Karpas-422 (cell line): ENCODE measurements around the gene ELMO2. TPM values are rescaled to one million over a fixed set of nuclear protein-coding genes. Genes with fewer than 3 reads are reported as not detected.

Source experiments
- DNase-seq: peaks from one replicate; pipeline ENCODE4 v3.0.0-alpha.2; 2015
- H2AFZ ChIP-seq: fragments of 200-600 bp; sonication (generic); 2 replicates; pipeline ENCODE4 v1.6.1; 2014; ENCODE audit warnings: antibody characterized with exemption, low read length, mixed read lengths
- H3K27ac ChIP-seq: fragments of 200-600 bp; sonication (generic); 2 replicates; pipeline ENCODE4 v1.5.1; 2014; ENCODE audit warnings: mild to moderate bottlenecking, low read length, moderate library complexity
- H3K27me3 ChIP-seq: fragments of 200-600 bp; sonication (generic); 2 replicates; pipeline ENCODE4 v1.6.1; 2014; ENCODE audit warnings: low read length, mixed read lengths
- H3K36me3 ChIP-seq: fragments of 200-600 bp; sonication (generic); 2 replicates; pipeline ENCODE4 v1.6.1; 2014; ENCODE audit warnings: low read length, mixed read lengths; ENCODE audit not compliant: insufficient read depth
- H3K4me1 ChIP-seq: fragments of 200-600 bp; sonication (generic); 2 replicates; pipeline ENCODE4 v1.6.1; 2014; ENCODE audit warnings: mild to moderate bottlenecking, low read length, mixed read lengths
- H3K4me2 ChIP-seq: fragments of 200-600 bp; sonication (generic); 2 replicates; pipeline ENCODE4 v1.6.1; 2014; ENCODE audit warnings: low read length, low read depth, mild to moderate bottlenecking; ENCODE audit not compliant: poor library complexity, severe bottlenecking
- H3K4me3 ChIP-seq: fragments of 200-600 bp; sonication (generic); 2 replicates; pipeline ENCODE4 v1.5.1; 2014; ENCODE audit warnings: mild to moderate bottlenecking, antibody characterized with exemption, low read length, mixed read lengths
- H3K79me2 ChIP-seq: fragments of 200-600 bp; sonication (generic); 2 replicates; pipeline ENCODE4 v1.6.1; 2014; ENCODE audit warnings: mild to moderate bottlenecking, low read length, mixed read lengths
- H3K9ac ChIP-seq: fragments of 200-600 bp; sonication (generic); 2 replicates; pipeline ENCODE4 v1.6.0; 2014; ENCODE audit warnings: low read length
- H3K9me2 ChIP-seq: fragments of 200-600 bp; sonication (generic), shearing (Covaris generic); replicated peaks from 2 replicates; pipeline ENCODE4 v1.6.0; 2014; ENCODE audit warnings: mild to moderate bottlenecking, low read length, moderate library complexity; ENCODE audit not compliant: insufficient read depth
- H3K9me3 ChIP-seq: fragments of 300-700, 200-600 bp; sonication (generic); 2 replicates; pipeline ENCODE4 v1.6.1; 2014; ENCODE audit warnings: low read length, mixed read lengths
- H4K20me1 ChIP-seq: fragments of 200-600 bp; sonication (generic); 2 replicates; pipeline ENCODE4 v1.6.1; 2014; ENCODE audit warnings: mild to moderate bottlenecking, antibody characterized with exemption, low read length, low read depth; ENCODE audit not compliant: insufficient read depth
- total RNA-seq: library from RNA; depleted of rRNA; stranded (reverse); fragments of >200 nt; shearing (Covaris generic); gene quantifications from 2 replicates; pipeline ENCODE4 v1.2.3, GENCODE V29; 2014; ENCODE audit warnings: low replicate concordance

ELMO2 gene
- total RNA-seq, 1 experiment from 2014 or later = 91.4 TPM

GRCh38 chr20:46374383-46374782, 32.0 kb downstream of the ELMO2 start:
- Histone ChIP-seq H4K20me1 (no peaks in the 10 kb centered on the region), H3K9me2 (no peaks in the 10 kb centered on the region), H3K9me3 (no peaks in the 10 kb centered on the region), H3K27me3 (no peaks in the 10 kb centered on the region), H3K4me3 (no peak overlapping the region), H3K4me2 (no peak overlapping the region), H3K36me3 (peaks cover 81% of the 10 kb centered on the region), H3K27ac (no peak overlapping the region), H3K79me2 (peaks cover under 1% of the 10 kb centered on the region; the same call in 1 of the 2 replicates), H3K4me1 (peaks cover 42% of the 10 kb centered on the region), H2AFZ (no peak overlapping the region), H3K9ac (no peak overlapping the region)
- no peak for DNase-seq

- Histone ChIP-seq H3K27ac (no peak overlapping the region), H3K27me3 (no peaks in the 10 kb centered on the region), H3K9me2 (no peaks in the 10 kb centered on the region), H4K20me1 (no peaks in the 10 kb centered on the region), H3K4me1 (peaks cover 18% of the 10 kb centered on the region), H3K4me3 (no peak overlapping the region), H3K4me2 (no peak overlapping the region), H2AFZ (no peak overlapping the region), H3K9ac (no peak overlapping the region), H3K36me3 (peaks cover 84% of the 10 kb centered on the region), H3K79me2 (no peaks in the 10 kb centered on the region; the same call in 1 of the 2 replicates), H3K9me3 (no peaks in the 10 kb centered on the region)
- DNase-seq = no peak
Measured at GRCh38 chr20:46371656-46372055, 34.8 kb downstream of the ELMO2 start.

- Histone ChIP-seq H3K4me1 (peaks cover 22% of the 10 kb centered on the region), H3K9me2 (no peaks in the 10 kb centered on the region), H3K27ac (peak overlapping the region; percentile 24; the same call in 1 of the 2 replicates), H3K9ac (no peak overlapping the region), H3K27me3 (no peaks in the 10 kb centered on the region), H3K9me3 (no peaks in the 10 kb centered on the region), H3K4me3 (no peak overlapping the region), H3K36me3 (peaks cover 67% of the 10 kb centered on the region), H3K79me2 (peaks cover 3% of the 10 kb centered on the region), H2AFZ (no peak overlapping the region), H3K4me2 (no peak overlapping the region), H4K20me1 (no peaks in the 10 kb centered on the region)
- no peak for DNase-seq
Measured at GRCh38 chr20:46368902-46369268, 37.5 kb downstream of the ELMO2 start.

GRCh38 chr20:46367967-46368901, 38.2 kb downstream of the ELMO2 start:
- Histone ChIP-seq H3K36me3 (peaks cover 62% of the 10 kb centered on the region), H3K9me2 (no peaks in the 10 kb centered on the region), H3K27ac (peak overlapping the region; percentile 24; the same call in 1 of the 2 replicates), H3K4me1 (peaks cover 26% of the 10 kb centered on the region), H3K9me3 (no peaks in the 10 kb centered on the region), H2AFZ (no peak overlapping the region), H4K20me1 (peaks cover 5% of the 10 kb centered on the region; the same call in 1 of the 2 replicates), H3K79me2 (peaks cover 9% of the 10 kb centered on the region), H3K4me3 (no peak overlapping the region), H3K9ac (no peak overlapping the region), H3K4me2 (no peak overlapping the region), H3K27me3 (no peaks in the 10 kb centered on the region)
- no peak for DNase-seq

- H3K4me2 ChIP-seq = no peak overlapping the region
Measured at GRCh38 chr20:46367234-46367633, 39.2 kb downstream of the ELMO2 start.

GRCh38 chr20:46366826-46367225, 39.6 kb downstream of the ELMO2 start:
- peaks cover 50% of the 10 kb centered on the region for H3K36me3 ChIP-seq
- H3K9me3 ChIP-seq = no peaks in the 10 kb centered on the region
- DNase-seq = no peak
- no peaks in the 10 kb centered on the region for H3K9me2 ChIP-seq
- no peak overlapping the region for H3K4me3 ChIP-seq
- H3K4me1 ChIP-seq = peaks cover 40% of the 10 kb centered on the region
- H3K79me2 ChIP-seq = peaks cover 23% of the 10 kb centered on the region
- no peak overlapping the region for H3K4me2 ChIP-seq
- no peak overlapping the region for H3K27ac ChIP-seq
- H3K27me3 ChIP-seq = no peaks in the 10 kb centered on the region
- no peak overlapping the region for H2AFZ ChIP-seq
- no peak overlapping the region for H3K9ac ChIP-seq
- peaks cover 9% of the 10 kb centered on the region; the same call in 1 of the 2 replicates for H4K20me1 ChIP-seq

More at GRCh38 chr20:46367234-46367633, 39.2 kb downstream of the ELMO2 start:
- Histone ChIP-seq H3K79me2 (peaks cover 19% of the 10 kb centered on the region), H3K27me3 (no peaks in the 10 kb centered on the region), H2AFZ (no peak overlapping the region), H3K4me1 (peaks cover 36% of the 10 kb centered on the region), H3K9ac (no peak overlapping the region), H3K9me3 (no peaks in the 10 kb centered on the region), H4K20me1 (peaks cover 9% of the 10 kb centered on the region; the same call in 1 of the 2 replicates), H3K27ac (peak overlapping the region; percentile 7; the same call in 1 of the 2 replicates), H3K9me2 (no peaks in the 10 kb centered on the region), H3K36me3 (peaks cover 54% of the 10 kb centered on the region), H3K4me3 (no peak overlapping the region)
- no peak for DNase-seq

- H3K27ac ChIP-seq = peak overlapping the region; percentile 94
- H3K36me3 ChIP-seq = peaks cover 39% of the 10 kb centered on the region
- no peak overlapping the region for H3K4me3 ChIP-seq
Measured at GRCh38 chr20:46365487-46366220, 40.8 kb downstream of the ELMO2 start.

More at GRCh38 chr20:46365487-46366220, 40.8 kb downstream of the ELMO2 start:
- 0 out of 2 replicates have a peak overlapping the region, but pooled peaks have one; percentile 2 for H3K9ac ChIP-seq
- H3K9me2 ChIP-seq = no peaks in the 10 kb centered on the region
- H2AFZ ChIP-seq = no peak overlapping the region
- H3K4me1 ChIP-seq = peaks cover 41% of the 10 kb centered on the region
- DNase-seq = no peak
- H3K79me2 ChIP-seq = peaks cover 34% of the 10 kb centered on the region
- H3K4me2 ChIP-seq = no peak overlapping the region
- no peaks in the 10 kb centered on the region for H3K9me3 ChIP-seq
- no peaks in the 10 kb centered on the region for H3K27me3 ChIP-seq
- peaks cover 9% of the 10 kb centered on the region; the same call in 1 of the 2 replicates for H4K20me1 ChIP-seq
